ENCODE results near the gene GALNT8. TPM values are rescaled to one million over a fixed set of nuclear protein-coding genes. Genes with fewer than 3 reads are reported as not detected.

Gene GALNT8
- polyA plus RNA-seq, 3 donors: 0.04 TPM; not detected in 2

DNA sequence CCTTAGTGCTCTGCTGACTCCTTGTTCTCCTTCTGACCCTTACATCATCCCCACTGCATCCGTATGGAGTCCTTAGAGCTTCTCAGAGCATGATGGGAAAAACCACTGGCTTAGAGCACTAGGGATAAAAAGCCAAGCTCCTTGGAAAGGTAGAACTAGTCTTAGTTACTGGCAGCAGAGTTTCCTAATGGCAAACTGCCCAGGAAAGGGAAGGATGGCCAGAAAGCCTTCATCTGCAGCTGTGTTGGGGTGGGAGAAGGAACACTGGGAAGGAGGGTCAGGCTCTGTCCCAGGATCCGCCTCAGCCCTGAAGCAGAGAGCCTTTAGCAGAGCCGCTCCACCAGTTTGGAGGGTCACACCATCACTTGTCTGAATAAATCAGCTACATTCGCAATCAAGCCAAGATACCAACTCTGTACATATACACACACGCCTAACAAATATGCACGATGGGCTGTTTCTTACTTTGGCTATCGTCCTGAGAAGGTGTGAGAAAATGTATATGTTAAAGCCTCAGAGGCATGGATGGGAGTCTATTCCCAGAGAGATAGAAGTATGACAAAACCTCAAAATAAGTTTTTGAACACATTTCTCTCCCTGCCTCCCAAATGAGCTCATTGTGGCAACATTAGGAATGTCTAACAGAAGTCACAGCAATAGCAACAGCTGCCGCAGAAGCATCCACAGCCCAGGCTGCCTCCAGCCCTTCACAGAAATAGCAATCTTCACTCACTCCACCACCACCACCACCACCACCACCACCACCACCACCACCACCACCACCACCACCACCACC is 18.6 kb upstream of the GALNT8 start:
- H3K27ac Mint-ChIP-seq: no peak overlapping the region
- H3K36me3 Mint-ChIP-seq: peaks cover 6 to 15% of the 10 kb centered on the region in 2 donors
- TF ChIP-seq, protein P1, sequence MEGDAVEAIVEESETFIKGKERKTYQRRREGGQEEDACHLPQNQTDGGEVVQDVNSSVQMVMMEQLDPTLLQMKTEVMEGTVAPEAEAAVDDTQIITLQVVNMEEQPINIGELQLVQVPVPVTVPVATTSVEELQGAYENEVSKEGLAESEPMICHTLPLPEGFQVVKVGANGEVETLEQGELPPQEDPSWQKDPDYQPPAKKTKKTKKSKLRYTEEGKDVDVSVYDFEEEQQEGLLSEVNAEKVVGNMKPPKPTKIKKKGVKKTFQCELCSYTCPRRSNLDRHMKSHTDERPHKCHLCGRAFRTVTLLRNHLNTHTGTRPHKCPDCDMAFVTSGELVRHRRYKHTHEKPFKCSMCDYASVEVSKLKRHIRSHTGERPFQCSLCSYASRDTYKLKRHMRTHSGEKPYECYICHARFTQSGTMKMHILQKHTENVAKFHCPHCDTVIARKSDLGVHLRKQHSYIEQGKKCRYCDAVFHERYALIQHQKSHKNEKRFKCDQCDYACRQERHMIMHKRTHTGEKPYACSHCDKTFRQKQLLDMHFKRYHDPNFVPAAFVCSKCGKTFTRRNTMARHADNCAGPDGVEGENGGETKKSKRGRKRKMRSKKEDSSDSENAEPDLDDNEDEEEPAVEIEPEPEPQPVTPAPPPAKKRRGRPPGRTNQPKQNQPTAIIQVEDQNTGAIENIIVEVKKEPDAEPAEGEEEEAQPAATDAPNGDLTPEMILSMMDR (IDR thresholded peaks at IDR 0.05): no peak
- no peaks in the 10 kb centered on the region for H3K79me2 ChIP-seq (ENCODE audit: insufficient read depth, low read length)
- H3K4me3 ChIP-seq (replicated peaks in 1 of 3; ENCODE audit: low read depth in 2 of 3, low read length in 3 of 3): no peak overlapping the region
- no peak overlapping the region for H3K27ac ChIP-seq (ENCODE audit: low read depth in 1 of 2, low read length in 2 of 2)
- no peaks in the 10 kb centered on the region for H3K4me1 Mint-ChIP-seq
- H3K9ac ChIP-seq (ENCODE audit: insufficient read depth, low read length, poor library complexity, severe bottlenecking): no peak overlapping the region
- H3K9me3 ChIP-seq (replicated peaks in 1 of 2; ENCODE audit: control insufficient read depth in 1 of 2, insufficient read depth in 1 of 2, low read length in 2 of 2): no peaks in the 10 kb centered on the region
- H4K20me1 ChIP-seq (ENCODE audit: insufficient read depth, low read length): no peaks in the 10 kb centered on the region
- H3K27me3 ChIP-seq (ENCODE audit: control insufficient read depth in 2 of 2, insufficient read depth in 2 of 2, low read length in 2 of 2): peaks cover 0 to 8% of the 10 kb centered on the region in 2 donors
- WGBS (ENCODE audit: insufficient coverage): 100% methylated on average over 2 of the region's 8 CpGs
- H2AFZ ChIP-seq (ENCODE audit: insufficient read depth, low read depth, low read length, poor library complexity, severe bottlenecking): no peak overlapping the region
- H3K36me3 ChIP-seq (replicated peaks in 1 of 2; ENCODE audit: control insufficient read depth in 1 of 2, insufficient read depth in 2 of 2, low read length in 2 of 2): peaks cover 0 to 7% of the 10 kb centered on the region in 2 donors
- peaks cover 0 to 7% (median 0%) of the 10 kb centered on the region in 7 donors for H3K9me3 Mint-ChIP-seq
- peaks cover 2 to 11% (median 5%) of the 10 kb centered on the region in 3 donors for H3K27me3 Mint-ChIP-seq (ENCODE audit: low read depth in 3 of 3)
- DNase-seq: no peak
- no peaks in the 10 kb centered on the region for H3K4me1 ChIP-seq (ENCODE audit: control insufficient read depth in 1 of 2, insufficient read depth in 2 of 2, low read length in 2 of 2)
- intact Hi-C loops (cut with micrococcal nuclease): no loop called here
- H3K4me3 Mint-ChIP-seq: no peak overlapping the region
- no peak overlapping the region for H3K4me2 ChIP-seq (replicated peaks; ENCODE audit: extremely low read depth, low read length, poor library complexity, severe bottlenecking)

DNA sequence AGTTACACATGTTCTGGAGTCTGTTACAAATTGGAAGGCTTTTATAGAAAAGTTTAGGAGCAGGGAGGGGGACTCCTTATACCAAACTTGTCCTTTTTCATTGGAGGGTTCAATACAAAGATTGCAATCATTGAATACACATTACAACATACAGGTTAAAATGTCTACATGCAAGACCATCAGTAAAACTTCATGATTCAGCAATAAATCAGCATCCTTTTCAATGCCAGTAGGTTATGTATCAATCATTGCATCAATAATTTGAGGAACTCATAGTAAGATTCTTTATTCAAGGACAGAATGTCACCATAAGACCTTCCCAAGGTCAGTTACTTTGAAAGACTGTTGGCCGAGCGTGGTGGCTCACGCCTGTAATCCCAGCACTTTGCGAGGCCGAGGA is 16.5 kb upstream of the GALNT8 start:
- H3K36me3 Mint-ChIP-seq: peaks cover 6 to 11% of the 10 kb centered on the region in 2 donors
- no peak overlapping the region for H3K27ac Mint-ChIP-seq
- H3K9ac ChIP-seq (ENCODE audit: insufficient read depth, low read length, poor library complexity, severe bottlenecking): no peak overlapping the region
- 100% methylated on average over 3 of the region's 5 CpGs for WGBS (ENCODE audit: insufficient coverage)
- no peak overlapping the region for H3K27ac ChIP-seq (ENCODE audit: low read depth in 1 of 2, low read length in 2 of 2)
- H3K9me3 ChIP-seq (replicated peaks in 1 of 2; ENCODE audit: control insufficient read depth in 1 of 2, insufficient read depth in 1 of 2, low read length in 2 of 2): no peaks in the 10 kb centered on the region
- H3K4me3 Mint-ChIP-seq: no peak overlapping the region
- peaks cover 0 to 4% (median 0%) of the 10 kb centered on the region in 7 donors for H3K9me3 Mint-ChIP-seq
- no peak overlapping the region for H3K4me2 ChIP-seq (replicated peaks; ENCODE audit: extremely low read depth, low read length, poor library complexity, severe bottlenecking)
- DNase-seq: no peak
- no peaks in the 10 kb centered on the region for H3K4me1 Mint-ChIP-seq
- intact Hi-C loops (cut with micrococcal nuclease): no loop called here
- peaks cover 0 to 7% of the 10 kb centered on the region in 2 donors for H3K36me3 ChIP-seq (replicated peaks in 1 of 2; ENCODE audit: control insufficient read depth in 1 of 2, insufficient read depth in 2 of 2, low read length in 2 of 2)
- TF ChIP-seq, protein P1 (IDR thresholded peaks at IDR 0.05): no peak
- H2AFZ ChIP-seq (ENCODE audit: insufficient read depth, low read depth, low read length, poor library complexity, severe bottlenecking): no peak overlapping the region
- no peaks in the 10 kb centered on the region for H3K4me1 ChIP-seq (ENCODE audit: control insufficient read depth in 1 of 2, insufficient read depth in 2 of 2, low read length in 2 of 2)
- H3K4me3 ChIP-seq (replicated peaks in 1 of 3; ENCODE audit: low read depth in 2 of 3, low read length in 3 of 3): no peak overlapping the region
- H3K27me3 ChIP-seq (ENCODE audit: control insufficient read depth in 2 of 2, insufficient read depth in 2 of 2, low read length in 2 of 2): peaks cover 0 to 10% of the 10 kb centered on the region in 2 donors
- no peaks in the 10 kb centered on the region for H3K79me2 ChIP-seq (ENCODE audit: insufficient read depth, low read length)
- H3K27me3 Mint-ChIP-seq (ENCODE audit: low read depth in 3 of 3): peaks cover 10 to 22% (median 16%) of the 10 kb centered on the region in 3 donors
- H4K20me1 ChIP-seq (ENCODE audit: insufficient read depth, low read length): no peaks in the 10 kb centered on the region
